ENCODE measurements around the gene CD46.

GRCh38 chr1:207742850-207743555 lies 8.9 kb upstream of the CD46 start:
- TF ChIP-seq REST (IDR thresholded peaks at IDR 0.05; ENCODE audit: insufficient replicate concordance, low read depth) (no peak), CTCF (IDR thresholded peaks at IDR 0.05; ENCODE audit: insufficient read depth, low read length) (no peak), POLR2AphosphoS5 (IDR thresholded peaks at IDR 0.05; ENCODE audit: low read depth) (no peak), SPI1 (IDR thresholded peaks at IDR 0.05; ENCODE audit: borderline replicate concordance, low read depth) (0 out of 2 replicates have a peak, but pooled peaks have one; percentile 11), GABPA (IDR thresholded peaks at IDR 0.05; ENCODE audit: low read depth) (no peak)

Measured in HL-60 (cell line).